Muscle layer of colon (tissue), 2 donors: ENCODE results near the gene AFM.

Source experiments
- H3K27ac ChIP-seq: one replicate; pipeline ENCODE4 v1.7.0; 2013; ENCODE audit warnings: low read depth, mild to moderate bottlenecking, low read length, moderate library complexity
- H3K27me3 ChIP-seq, 2 donors: one replicate each; pipeline ENCODE4 v1.7.0; 2013; ENCODE audit warnings: low read length in 2 of 2, mild to moderate bottlenecking in 2 of 2; ENCODE audit not compliant: insufficient read depth in 2 of 2, control insufficient read depth in 1 of 2
- H3K36me3 ChIP-seq: one replicate; pipeline ENCODE4 v1.7.0; 2013; ENCODE audit warnings: mild to moderate bottlenecking, low read length; ENCODE audit not compliant: insufficient read depth
- H3K4me1 ChIP-seq: one replicate; pipeline ENCODE4 v1.7.0; 2013; ENCODE audit warnings: mild to moderate bottlenecking, low read length; ENCODE audit not compliant: insufficient read depth
- H3K4me3 ChIP-seq, 2 donors: one replicate each; pipeline ENCODE4 v1.7.0; 2013; ENCODE audit warnings: low read length in 2 of 2, low read depth in 1 of 2, mild to moderate bottlenecking in 1 of 2, moderate library complexity in 1 of 2
- H3K9ac ChIP-seq: one replicate; pipeline ENCODE4 v1.7.0; 2013; ENCODE audit warnings: low read length
- H3K9me3 ChIP-seq: one replicate; pipeline ENCODE4 v1.7.0; 2013; ENCODE audit warnings: mild to moderate bottlenecking, low read length
- donor health status: abdominal sarcoma.
- donor health status: Adenocarcinoma of cecum.

The AFM gene

GRCh38 chr4:73451981-73452747 is 29.4 kb upstream of the AFM start:
- Histone ChIP-seq H3K9me3 (no peaks in the 10 kb centered on the region), H3K27me3 (no peaks in the 10 kb centered on the region), H3K4me1 (no peaks in the 10 kb centered on the region), H3K4me3 (no peak overlapping the region), H3K36me3 (no peaks in the 10 kb centered on the region), H3K9ac (no peak overlapping the region), H3K27ac (no peak overlapping the region)

- no peak overlapping the region for H3K4me3 ChIP-seq
- H3K9ac ChIP-seq, result no peak overlapping the region
- no peak overlapping the region for H3K27ac ChIP-seq
- no peaks in the 10 kb centered on the region for H3K9me3 ChIP-seq
- H3K4me1 ChIP-seq, result no peaks in the 10 kb centered on the region
- no peaks in the 10 kb centered on the region for H3K36me3 ChIP-seq
- no peaks in the 10 kb centered on the region for H3K27me3 ChIP-seq
Measured at GRCh38 chr4:73452953-73453700, 28.4 kb upstream of the AFM start.

- H3K27ac ChIP-seq, result no peak overlapping the region
- no peak overlapping the region for H3K4me3 ChIP-seq
- no peak overlapping the region for H3K9ac ChIP-seq
- H3K36me3 ChIP-seq, result no peaks in the 10 kb centered on the region
- no peaks in the 10 kb centered on the region for H3K9me3 ChIP-seq
- H3K4me1 ChIP-seq, result no peaks in the 10 kb centered on the region
- no peaks in the 10 kb centered on the region for H3K27me3 ChIP-seq
Measured at GRCh38 chr4:73453701-73454005, 27.9 kb upstream of the AFM start.

GRCh38 chr4:73454920-73455319 is 26.6 kb upstream of the AFM start:
- H3K4me1 ChIP-seq, result no peaks in the 10 kb centered on the region
- no peak overlapping the region for H3K9ac ChIP-seq
- H3K27ac ChIP-seq, result no peak overlapping the region
- no peaks in the 10 kb centered on the region for H3K9me3 ChIP-seq
- no peaks in the 10 kb centered on the region for H3K27me3 ChIP-seq
- no peaks in the 10 kb centered on the region for H3K36me3 ChIP-seq
- H3K4me3 ChIP-seq, result no peak overlapping the region

- no peaks in the 10 kb centered on the region for H3K4me1 ChIP-seq
- H3K9ac ChIP-seq, result no peak overlapping the region
- H3K27ac ChIP-seq, result no peak overlapping the region
- H3K4me3 ChIP-seq, result no peak overlapping the region
- H3K27me3 ChIP-seq, result no peaks in the 10 kb centered on the region
- no peaks in the 10 kb centered on the region for H3K9me3 ChIP-seq
- no peaks in the 10 kb centered on the region for H3K36me3 ChIP-seq
Measured at GRCh38 chr4:73456177-73457022, 25.1 kb upstream of the AFM start.

GRCh38 chr4:73458184-73459047 is 23.1 kb upstream of the AFM start:
- no peaks in the 10 kb centered on the region for H3K4me1 ChIP-seq
- no peaks in the 10 kb centered on the region for H3K9me3 ChIP-seq
- H3K27ac ChIP-seq, result no peak overlapping the region
- H3K9ac ChIP-seq, result no peak overlapping the region
- H3K36me3 ChIP-seq, result no peaks in the 10 kb centered on the region
- H3K27me3 ChIP-seq, result no peaks in the 10 kb centered on the region
- no peak overlapping the region for H3K4me3 ChIP-seq

- no peaks in the 10 kb centered on the region for H3K36me3 ChIP-seq
- H3K27ac ChIP-seq, result no peak overlapping the region
- no peaks in the 10 kb centered on the region for H3K9me3 ChIP-seq
- no peaks in the 10 kb centered on the region for H3K27me3 ChIP-seq
- no peak overlapping the region for H3K4me3 ChIP-seq
- H3K4me1 ChIP-seq, result no peaks in the 10 kb centered on the region
- no peak overlapping the region for H3K9ac ChIP-seq
Measured at GRCh38 chr4:73459048-73459421, 22.5 kb upstream of the AFM start.

GRCh38 chr4:73460913-73461522 is 20.5 kb upstream of the AFM start:
- Histone ChIP-seq H3K36me3 (no peaks in the 10 kb centered on the region), H3K4me1 (no peaks in the 10 kb centered on the region), H3K9me3 (no peaks in the 10 kb centered on the region), H3K4me3 (no peak overlapping the region), H3K27me3 (no peaks in the 10 kb centered on the region), H3K9ac (no peak overlapping the region), H3K27ac (no peak overlapping the region)

- Histone ChIP-seq H3K9me3 (no peaks in the 10 kb centered on the region), H3K9ac (no peak overlapping the region), H3K4me1 (no peaks in the 10 kb centered on the region), H3K36me3 (no peaks in the 10 kb centered on the region), H3K27ac (no peak overlapping the region), H3K4me3 (no peak overlapping the region), H3K27me3 (no peaks in the 10 kb centered on the region)
Measured at GRCh38 chr4:73468170-73468569, 13.4 kb upstream of the AFM start.

GRCh38 chr4:73470728-73471127 is 10.8 kb upstream of the AFM start:
- Histone ChIP-seq H3K4me3 (no peak overlapping the region), H3K9me3 (no peaks in the 10 kb centered on the region), H3K36me3 (no peaks in the 10 kb centered on the region), H3K27me3 (no peaks in the 10 kb centered on the region), H3K27ac (no peak overlapping the region), H3K9ac (no peak overlapping the region), H3K4me1 (no peaks in the 10 kb centered on the region)
